Colonic mucosa (tissue), 4 donors: ENCODE data around the gene C1QTNF9. TPM values are rescaled to one million over a fixed set of nuclear protein-coding genes. Genes with fewer than 3 reads are reported as not detected.
"Not testable (repeated sequence)": the region's sequence is repeated elsewhere in the genome, so short reads cannot be mapped to it uniquely, and the experiment has no call there.

ENCODE experiments used
- DNase-seq: peaks from one replicate; pipeline ENCODE4 v3.0.0-alpha.2; 2020
- H3K27ac ChIP-seq: fragments of 200-600 bp; one replicate; pipeline ENCODE4 v1.8.0; 2021
- H3K27me3 ChIP-seq: fragments of 200-600 bp; one replicate; pipeline ENCODE4 v1.8.0; 2021
- H3K36me3 ChIP-seq: fragments of 200-600 bp; one replicate; pipeline ENCODE4 v1.8.0; 2021
- H3K4me1 ChIP-seq: fragments of 200-600 bp; one replicate; pipeline ENCODE4 v1.8.0; 2021; ENCODE audit warnings: mild to moderate bottlenecking
- H3K4me3 ChIP-seq: fragments of 200-600 bp; one replicate; pipeline ENCODE4 v1.8.0; 2021
- H3K9ac ChIP-seq, 2 donors: one replicate each; pipeline ENCODE4 v1.7.0; 2013; ENCODE audit warnings: control low read depth in 2 of 2, low read depth in 2 of 2, low read length in 2 of 2
- H3K9me3 ChIP-seq: fragments of 200-600 bp; one replicate; pipeline ENCODE4 v1.8.0; 2021
- CTCF ChIP-seq: fragments of 200-600 bp; IDR thresholded peaks from one replicate; pipeline ENCODE4 v1.8.0; 2022; ENCODE audit warnings: antibody characterized with exemption, mild to moderate bottlenecking
- intact Hi-C: fragments of 100-400 bp; cut with DNase I; formaldehyde crosslinking; loops from one replicate; pipeline ENCODE4 v1.14.1; 2022
- total RNA-seq, 2 donors: library from RNA; stranded (reverse); fragmentation: NEBNext Ultra II Directional in 1 of 2; extraction: Animal tissue kit (Norgen Biotek cat#: 25700) in 1 of 2; gene quantifications; one replicate each; pipeline ENCODE4 v1.2.1, GENCODE V29; 2021
- donor health status: healthy.
- donor health status: DM: no; HTN: no; CAD: no.
- donor health status: DM: no; HTN: no; CAD: no.

C1QTNF9 gene
- total RNA-seq, 2 donors from 2014 or later: 0.19 TPM; not detected in 1

GRCh38 chr13:24308488-24309020, 826 bp upstream of the C1QTNF9 start:
- no peak for DNase-seq
- Histone ChIP-seq H3K4me1 (no peaks in the 10 kb centered on the region), H3K36me3 (no peaks in the 10 kb centered on the region), H3K27ac (no peak overlapping the region), H3K9me3 (no peaks in the 10 kb centered on the region), H3K27me3 (no peaks in the 10 kb centered on the region), H3K9ac (no peak overlapping the region), H3K4me3 (no peak overlapping the region)
- intact Hi-C loops: no loop called here
- TF ChIP-seq CTCF: no peak

GRCh38 chr13:24313439-24313838, 4.1 kb downstream of the C1QTNF9 start:
- no peaks in the 10 kb centered on the region for H3K4me1 ChIP-seq
- no peak overlapping the region for H3K9ac ChIP-seq
- intact Hi-C loops: loop anchor here (10.0 kb wide), 1 partner anchor 241 kb away; no protein-coding TSS in a partner anchor
- H3K36me3 ChIP-seq: no peaks in the 10 kb centered on the region
- H3K9me3 ChIP-seq: no peaks in the 10 kb centered on the region
- no peak overlapping the region for H3K27ac ChIP-seq
- TF ChIP-seq CTCF: peak; percentile 11
- no peak for DNase-seq
- H3K27me3 ChIP-seq: no peaks in the 10 kb centered on the region
- H3K4me3 ChIP-seq: no peak overlapping the region

GRCh38 chr13:24317835-24318234, 8.5 kb downstream of the C1QTNF9 start:
- H3K9me3 ChIP-seq, H3K36me3 ChIP-seq, H3K4me1 ChIP-seq, DNase-seq, H3K27ac ChIP-seq, H3K27me3 ChIP-seq, H3K4me3 ChIP-seq, H3K9ac ChIP-seq: not testable (repeated sequence)
- intact Hi-C loops: loop anchor here (10.0 kb wide), 1 partner anchor 237 kb away; no protein-coding TSS in a partner anchor

GRCh38 chr13:24318878-24319277, 9.5 kb downstream of the C1QTNF9 start:
- not testable (repeated sequence) for H3K9me3 ChIP-seq, DNase-seq, H3K4me1 ChIP-seq, H3K9ac ChIP-seq, H3K27ac ChIP-seq, H3K36me3 ChIP-seq, H3K4me3 ChIP-seq, H3K27me3 ChIP-seq
- intact Hi-C loops: loop anchor here (10.0 kb wide), 1 partner anchor 236 kb away; no protein-coding TSS in a partner anchor

- H3K9me3 ChIP-seq, DNase-seq, H3K27ac ChIP-seq, H3K36me3 ChIP-seq, H3K9ac ChIP-seq, H3K27me3 ChIP-seq, H3K4me1 ChIP-seq, H3K4me3 ChIP-seq: not testable (repeated sequence)
- intact Hi-C loops: loop anchor here (10.0 kb wide), 1 partner anchor 235 kb away; no protein-coding TSS in a partner anchor
These were observed 10.3 kb downstream of the C1QTNF9 start for GRCh38 chr13:24319641-24320040.

GRCh38 chr13:24321416-24321815, 12.0 kb downstream of the C1QTNF9 start:
- H3K36me3 ChIP-seq, H3K9ac ChIP-seq, H3K27ac ChIP-seq, H3K9me3 ChIP-seq, DNase-seq, H3K27me3 ChIP-seq, H3K4me3 ChIP-seq, intact Hi-C loops, H3K4me1 ChIP-seq: not testable (repeated sequence)

- DNase-seq, intact Hi-C loops, H3K4me1 ChIP-seq, H3K36me3 ChIP-seq, H3K27me3 ChIP-seq, H3K9me3 ChIP-seq, H3K27ac ChIP-seq, H3K9ac ChIP-seq, H3K4me3 ChIP-seq: not testable (repeated sequence)
- TF ChIP-seq CTCF: peak; percentile 45
These were observed 13.1 kb downstream of the C1QTNF9 start for GRCh38 chr13:24322470-24322869.
